GM12864 (cell line): ENCODE measurements around the gene SNAPC4.

Experiments
- DNase-seq: peaks from one replicate; pipeline ENCODE4 v3.0.0-alpha.2; 2011; ENCODE audit warnings: low read depth
- H3K4me3 ChIP-seq: 2 replicates; pipeline ENCODE4 v1.5.1; 2011; ENCODE audit warnings: mild to moderate bottlenecking, low read depth, low read length, control low read depth
- TF ChIP-seq, protein P1 (sequence below): IDR thresholded peaks from 2 replicates; pipeline ENCODE4 v1.5.1; 2011; ENCODE audit warnings: low read depth, mild to moderate bottlenecking, moderate library complexity, low read length, control low read depth, inconsistent platforms; ENCODE audit errors: missing control alignments

Gene SNAPC4

DNA sequence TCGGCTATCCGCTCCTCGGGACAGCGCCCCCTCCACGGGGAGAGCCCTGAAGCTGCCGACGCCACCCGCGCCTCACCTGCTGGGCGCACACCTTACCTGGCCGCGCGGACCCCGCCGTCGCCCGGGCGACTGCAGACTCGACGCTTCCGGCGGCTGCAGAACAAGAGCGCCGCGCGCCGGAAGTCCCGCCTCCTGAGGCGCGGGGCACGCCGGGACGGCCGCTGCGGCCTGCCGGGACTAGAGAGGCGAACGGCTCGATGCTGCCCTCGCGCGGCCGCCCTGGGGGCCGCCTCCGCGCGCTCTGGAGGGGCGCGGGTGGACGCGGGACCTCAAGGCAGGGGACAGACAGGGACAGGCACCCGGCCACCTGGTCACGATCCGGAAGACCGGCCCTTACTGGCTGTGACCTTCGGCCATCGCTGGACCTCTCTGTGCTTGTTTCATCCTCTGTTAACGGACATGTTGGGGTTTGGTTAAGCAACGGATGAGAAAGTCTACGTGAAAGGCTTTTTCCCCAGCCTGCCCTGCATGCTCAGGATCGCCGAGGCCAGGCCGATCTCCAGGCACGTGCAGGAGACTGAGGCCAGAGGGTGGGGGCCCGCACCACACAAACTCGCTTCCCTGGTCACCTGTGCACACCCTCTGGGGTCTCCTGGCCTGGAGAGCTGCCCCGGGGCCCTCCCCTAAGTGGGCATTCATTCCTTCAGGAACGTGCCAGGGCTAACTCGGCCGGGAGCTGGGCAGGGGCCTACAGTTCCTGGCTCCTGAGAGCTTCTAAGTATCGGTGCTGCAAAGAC, at the start of gene SNAPC4:
Gene SNAPC4, minus strand, starts transcription at position 133 of the 797 bp plus-strand sequence. CDS start 1,742 bp downstream, outside the sequence.
- TF ChIP-seq, protein P1, sequence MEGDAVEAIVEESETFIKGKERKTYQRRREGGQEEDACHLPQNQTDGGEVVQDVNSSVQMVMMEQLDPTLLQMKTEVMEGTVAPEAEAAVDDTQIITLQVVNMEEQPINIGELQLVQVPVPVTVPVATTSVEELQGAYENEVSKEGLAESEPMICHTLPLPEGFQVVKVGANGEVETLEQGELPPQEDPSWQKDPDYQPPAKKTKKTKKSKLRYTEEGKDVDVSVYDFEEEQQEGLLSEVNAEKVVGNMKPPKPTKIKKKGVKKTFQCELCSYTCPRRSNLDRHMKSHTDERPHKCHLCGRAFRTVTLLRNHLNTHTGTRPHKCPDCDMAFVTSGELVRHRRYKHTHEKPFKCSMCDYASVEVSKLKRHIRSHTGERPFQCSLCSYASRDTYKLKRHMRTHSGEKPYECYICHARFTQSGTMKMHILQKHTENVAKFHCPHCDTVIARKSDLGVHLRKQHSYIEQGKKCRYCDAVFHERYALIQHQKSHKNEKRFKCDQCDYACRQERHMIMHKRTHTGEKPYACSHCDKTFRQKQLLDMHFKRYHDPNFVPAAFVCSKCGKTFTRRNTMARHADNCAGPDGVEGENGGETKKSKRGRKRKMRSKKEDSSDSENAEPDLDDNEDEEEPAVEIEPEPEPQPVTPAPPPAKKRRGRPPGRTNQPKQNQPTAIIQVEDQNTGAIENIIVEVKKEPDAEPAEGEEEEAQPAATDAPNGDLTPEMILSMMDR: peak; percentile 90
- no peak for DNase-seq
- peak within 1 kb of the TSS; percentile 93 for H3K4me3 ChIP-seq

GRCh38 chr9:136448655-136449054, 48.7 kb upstream of the SNAPC4 start:
- TF ChIP-seq, protein P1: no peak
- no peak overlapping the region for H3K4me3 ChIP-seq
- no peak for DNase-seq

DNA sequence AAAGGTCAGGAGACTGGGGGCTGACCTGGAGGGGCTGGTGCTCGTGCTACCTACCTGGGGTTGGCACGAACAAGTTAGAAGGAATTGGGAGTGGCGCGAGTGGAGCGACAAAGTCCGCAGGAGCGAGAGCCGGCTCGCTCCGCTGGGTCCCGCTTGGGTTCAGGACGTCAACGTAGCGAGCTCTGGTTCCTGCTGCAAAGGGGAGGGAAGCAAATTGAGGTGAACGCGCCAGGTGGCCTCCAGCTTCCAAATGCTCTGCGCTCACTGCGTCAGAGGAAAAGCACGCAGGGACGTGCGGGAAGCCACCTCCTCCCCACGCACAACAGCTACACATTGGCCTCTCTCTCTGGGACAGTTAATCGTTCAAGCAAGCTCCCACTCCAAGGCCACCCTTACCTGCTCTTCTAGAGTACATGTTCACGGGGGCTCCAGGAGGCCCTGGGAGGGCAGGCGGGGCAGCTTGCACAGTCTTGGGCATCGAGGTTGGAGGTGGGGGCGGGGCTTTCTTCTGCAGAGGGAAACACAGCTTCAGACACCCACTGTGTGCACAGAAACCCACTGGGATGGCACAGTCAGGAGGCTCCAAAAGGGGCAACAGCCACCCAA, 47.3 kb upstream of the SNAPC4 start:
- TF ChIP-seq, protein P1: no peak
- no peak overlapping the region for H3K4me3 ChIP-seq
- no peak for DNase-seq

DNA sequence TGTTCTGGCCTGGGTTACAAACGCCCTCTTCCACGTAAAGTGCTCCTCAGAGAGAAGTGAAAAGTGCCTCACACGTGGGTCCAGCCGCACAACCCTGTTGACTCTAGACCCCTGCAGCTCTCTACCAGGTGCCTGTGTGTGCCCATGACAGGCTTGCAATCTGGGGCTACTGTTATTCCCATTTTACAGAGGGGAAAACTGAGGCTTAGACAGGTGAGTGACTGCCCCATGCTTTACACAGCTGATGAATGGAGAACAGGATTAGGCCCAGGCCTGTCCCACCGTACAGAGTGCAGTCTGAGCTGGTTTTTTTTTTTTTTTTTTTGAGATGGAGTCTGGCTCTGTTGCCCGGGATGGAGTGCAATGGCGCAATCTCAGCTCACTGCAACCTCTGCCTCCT, 45.8 kb upstream of the SNAPC4 start:
- H3K4me3 ChIP-seq: no peak overlapping the region
- no peak for DNase-seq
- TF ChIP-seq, protein P1: no peak

- H3K4me3 ChIP-seq: no peak overlapping the region
- TF ChIP-seq, protein P1: no peak
- no peak for DNase-seq
These were observed 44.1 kb upstream of the SNAPC4 start for GRCh38 chr9:136444102-136444501.

DNA sequence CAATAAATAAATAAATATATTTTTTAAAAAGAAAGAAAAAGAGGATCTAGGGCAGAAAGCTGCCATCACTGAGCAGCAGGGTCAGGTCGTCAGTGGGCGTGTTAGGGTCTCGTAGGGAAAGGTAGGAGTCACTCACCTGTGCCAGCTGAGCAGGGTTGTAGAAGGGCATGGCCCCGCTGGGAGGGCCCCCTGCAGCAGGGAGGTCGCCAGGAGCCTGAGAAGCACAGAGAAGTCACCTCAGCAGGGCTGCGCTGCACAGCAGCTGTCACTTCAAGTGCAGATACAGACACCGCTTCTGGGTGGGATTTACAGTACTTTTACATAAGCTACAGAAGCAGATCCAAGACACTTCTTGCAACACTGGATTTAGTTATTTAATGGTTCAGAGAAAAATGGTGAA, 43.7 kb upstream of the SNAPC4 start:
- no peak overlapping the region for H3K4me3 ChIP-seq
- TF ChIP-seq, protein P1: no peak
- DNase-seq: no peak
